AG04449 (cell line): Measurements from ENCODE around the gene ADTRP.

Experiments used
- CTCF ChIA-PET: fragments of 350-600 bp; formaldehyde crosslinking; extraction: SDS; loops from one replicate; lab custom pipeline; 2021; ENCODE audit warnings: antibody characterized with exemption; lab: Yijun Ruan, JAX
- POLR2A ChIA-PET: fragments of 400-600, 350-600 bp; formaldehyde crosslinking; extraction: SDS; loops from one replicate; lab custom pipeline; 2020; ENCODE audit warnings: antibody characterized with exemption, inconsistent platforms; lab: Yijun Ruan, JAX
- DNase-seq: peaks from one replicate; pipeline ENCODE4 v3.0.0-alpha.2; 2010; ENCODE audit warnings: low read depth, low spot score
- H3K4me3 ChIP-seq: 2 replicates; pipeline ENCODE4 v1.5.1; 2011; ENCODE audit warnings: low read depth, mild to moderate bottlenecking, control low read depth, low read length
- CTCF ChIP-seq: IDR thresholded peaks from one replicate; pipeline ENCODE4 v1.5.1; 2011; ENCODE audit warnings: mild to moderate bottlenecking, moderate library complexity, low read length, control low read depth, inconsistent platforms; ENCODE audit not compliant: insufficient read depth; ENCODE audit errors: missing control alignments

ADTRP gene

GRCh38 chr6:11806561-11807317, 28.1 kb upstream of the ADTRP start:
- DNase-seq, result no peak
- no peak overlapping the region for H3K4me3 ChIP-seq
- ChIA-PET POLR2A (interaction anchor here (0.7 kb wide), 1 partner anchor 25 kb away, joined by 3 read pairs; no protein-coding TSS in a partner anchor), CTCF (interaction anchor here (0.7 to 1.0 kb wide), 2 partner anchors 152 to 236 kb away, joined by 3 read pairs; no protein-coding TSS in a partner anchor)
- no peak for TF ChIP-seq CTCF

- H3K4me3 ChIP-seq, result no peak overlapping the region
- ChIA-PET CTCF (no interaction called here), POLR2A (no interaction called here)
- DNase-seq, result no peak
- no peak for TF ChIP-seq CTCF
These were observed 26.9 kb upstream of the ADTRP start for GRCh38 chr6:11805259-11806053.

- DNase-seq, result no peak
- ChIA-PET POLR2A (no interaction called here), CTCF (no interaction called here)
- no peak overlapping the region for H3K4me3 ChIP-seq
- TF ChIP-seq CTCF, result no peak
These were observed 26.1 kb upstream of the ADTRP start for GRCh38 chr6:11804701-11805100.

- POLR2A ChIA-PET, result no interaction called here
- no peak for DNase-seq
- CTCF ChIA-PET, result no interaction called here
- TF ChIP-seq CTCF, result no peak
- H3K4me3 ChIP-seq, result no peak overlapping the region
These were observed 25.5 kb upstream of the ADTRP start for GRCh38 chr6:11804135-11804534.

- POLR2A ChIA-PET, result no interaction called here
- CTCF ChIA-PET, result no interaction called here
These were observed 25.0 kb upstream of the ADTRP start for GRCh38 chr6:11803591-11803971.

More at GRCh38 chr6:11803591-11803971, 25.0 kb upstream of the ADTRP start:
- DNase-seq, result no peak
- no peak overlapping the region for H3K4me3 ChIP-seq
- TF ChIP-seq CTCF, result no peak
